GM19372 (cell line): ENCODE data around the gene CYTIP.
A peak's percentile ranks its signal among the peaks of the same experiment; 100 is the strongest.

Source experiments
- ATAC-seq: cut with Tn5 transposase; IDR thresholded peaks from one replicate; pipeline ENCODE4 v1.9.1; 2021; ENCODE audit warnings: mild to moderate bottlenecking, low read depth, moderate library complexity; ENCODE audit not compliant: unreplicated experiment

The CYTIP gene

GRCh38 chr2:157443795-157444640 is at the start of gene CYTIP:
Gene CYTIP (minus strand): TSS chr2:157444089. CDS start chr2:157444020, 69 bp downstream.
- peak; percentile 38 for ATAC-seq

DNA sequence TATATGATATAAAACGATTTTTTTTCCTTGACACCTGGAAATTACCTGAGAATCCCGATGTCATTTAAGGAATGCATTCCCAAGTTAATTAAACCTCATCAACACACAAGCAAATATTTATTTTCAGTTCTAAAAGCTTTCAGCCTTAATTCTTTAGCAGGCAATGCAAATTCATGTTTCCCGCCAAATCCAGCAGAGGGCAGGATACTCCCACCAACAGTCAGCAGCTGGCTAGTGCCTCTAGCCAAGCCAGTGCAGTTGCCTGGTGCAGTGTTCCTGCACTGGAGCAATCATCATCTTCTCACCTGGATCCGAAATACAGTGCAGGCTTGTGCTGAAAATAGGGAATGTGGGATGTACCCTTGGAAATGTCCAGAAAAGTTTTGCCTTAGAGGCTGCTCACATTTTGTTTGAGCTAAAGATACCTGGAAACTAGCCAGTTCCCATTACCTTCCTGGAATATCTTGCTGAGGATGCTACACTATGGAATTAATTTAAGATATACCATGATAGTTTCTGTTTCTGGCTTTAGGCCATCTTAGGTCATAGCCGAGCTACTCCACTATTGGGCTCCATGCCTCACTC is 48.4 kb upstream of the CYTIP start:
- ATAC-seq, result peak; percentile 98

- ATAC-seq, result no peak
Observed at GRCh38 chr2:157489983-157490382, 46.1 kb upstream of the CYTIP start.

DNA sequence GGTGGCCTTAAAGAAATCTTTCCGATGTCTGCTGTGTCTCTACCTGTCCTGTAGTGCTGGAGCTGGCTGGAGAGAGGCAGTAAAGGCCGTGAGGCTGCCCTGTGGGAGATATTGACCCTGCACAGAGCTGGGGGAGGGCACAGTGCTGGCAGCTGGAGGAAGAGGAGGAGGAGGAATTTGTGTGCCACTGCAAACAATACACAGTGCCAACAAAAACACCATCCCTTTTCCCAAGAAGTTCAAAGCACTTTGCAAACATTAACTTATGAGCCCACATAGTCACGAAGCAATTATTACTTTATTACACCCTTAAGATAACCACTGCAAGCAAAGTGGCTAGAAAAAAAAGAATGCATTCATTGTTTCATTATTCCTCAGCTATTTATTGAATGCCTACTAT is 45.0 kb upstream of the CYTIP start:
- no peak for ATAC-seq

DNA sequence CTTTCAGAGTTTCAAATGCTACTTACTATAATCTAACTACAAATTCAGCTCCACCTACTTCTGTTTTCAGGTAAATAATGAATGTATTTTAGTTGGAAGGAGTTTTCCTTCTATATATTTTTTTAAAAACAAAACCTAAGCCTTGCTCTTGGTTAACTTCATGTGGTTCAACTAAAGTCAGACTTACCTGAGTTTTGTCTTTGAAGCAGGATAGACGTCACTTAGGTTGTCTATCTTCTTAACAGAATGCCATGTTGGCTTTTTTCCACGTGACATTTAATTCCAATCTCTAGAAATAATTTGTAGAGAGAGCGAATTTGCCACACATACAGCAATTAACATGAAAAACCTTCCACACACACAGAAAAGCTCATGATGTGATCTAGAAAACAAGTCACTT is 43.9 kb upstream of the CYTIP start:
- ATAC-seq, result no peak

GRCh38 chr2:157487271-157487610 is 43.4 kb upstream of the CYTIP start:
- ATAC-seq, result no peak

DNA sequence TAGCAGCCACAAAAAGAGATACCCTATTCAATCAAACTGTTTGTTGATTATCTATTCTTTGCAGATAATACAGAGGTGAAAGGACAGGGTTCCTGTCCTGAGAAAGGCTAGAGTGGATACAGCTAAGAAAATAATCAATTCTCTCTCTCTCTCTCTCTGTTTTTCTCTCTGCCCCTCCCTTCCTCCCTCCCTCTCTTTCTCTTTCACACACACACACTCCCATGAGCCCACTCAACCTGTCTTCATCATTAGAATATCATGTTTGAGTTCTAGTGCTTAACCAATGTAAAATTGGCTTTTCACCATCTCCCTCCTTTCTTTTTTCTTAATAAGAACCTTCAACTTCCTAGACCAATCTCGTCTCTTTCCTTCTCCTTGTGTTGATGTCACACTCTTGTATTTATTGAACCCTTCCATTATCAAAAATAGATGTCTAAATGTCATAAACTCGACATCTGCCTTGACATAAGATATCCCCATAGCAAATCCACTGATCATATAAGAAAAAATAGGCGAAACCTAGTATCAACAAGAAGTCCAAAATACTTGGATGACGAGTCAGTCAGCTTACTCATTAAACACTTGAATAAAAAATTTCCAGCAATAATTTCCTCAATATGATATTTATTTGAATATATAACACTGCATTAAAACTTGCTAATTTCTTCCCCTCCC is 42.8 kb upstream of the CYTIP start:
- no peak for ATAC-seq

DNA sequence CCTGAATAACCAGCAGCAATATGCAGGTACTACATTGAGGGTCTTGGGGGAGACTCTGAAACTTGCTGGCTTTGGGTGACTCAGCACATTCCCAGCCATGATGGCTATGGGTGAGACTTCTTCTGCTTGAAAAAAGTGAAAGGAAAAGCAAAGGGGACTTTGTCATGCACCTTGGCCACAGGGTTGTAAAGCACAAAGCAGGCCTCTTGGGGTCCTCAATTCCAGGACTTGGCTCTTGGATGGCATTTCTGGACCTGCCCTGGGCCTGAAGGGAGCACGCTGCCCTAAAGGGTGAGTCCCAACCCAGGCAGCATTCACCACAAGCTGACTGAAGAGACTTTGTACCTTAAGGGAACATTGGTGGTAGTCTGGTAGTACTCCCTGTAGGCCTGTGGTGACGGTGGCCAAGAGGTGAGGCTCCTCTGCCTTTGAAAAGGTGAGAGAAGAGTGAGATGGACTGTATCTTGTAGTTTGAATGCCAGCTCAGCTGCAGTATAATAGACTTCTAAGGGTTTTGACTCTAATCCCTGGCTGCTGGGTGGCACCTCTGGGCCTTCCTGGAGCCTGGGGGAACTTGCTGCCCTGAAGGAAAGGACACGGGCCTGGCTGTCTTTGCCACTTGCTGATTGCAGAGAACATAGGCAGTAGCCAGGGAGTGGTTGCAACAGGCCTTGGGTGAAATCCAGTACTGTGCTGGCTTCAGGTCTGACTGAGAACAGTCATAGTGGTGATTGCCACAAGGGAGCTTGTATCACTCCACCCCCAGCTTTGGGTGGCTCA is 36.5 kb upstream of the CYTIP start:
- peak; percentile 58 for ATAC-seq

DNA sequence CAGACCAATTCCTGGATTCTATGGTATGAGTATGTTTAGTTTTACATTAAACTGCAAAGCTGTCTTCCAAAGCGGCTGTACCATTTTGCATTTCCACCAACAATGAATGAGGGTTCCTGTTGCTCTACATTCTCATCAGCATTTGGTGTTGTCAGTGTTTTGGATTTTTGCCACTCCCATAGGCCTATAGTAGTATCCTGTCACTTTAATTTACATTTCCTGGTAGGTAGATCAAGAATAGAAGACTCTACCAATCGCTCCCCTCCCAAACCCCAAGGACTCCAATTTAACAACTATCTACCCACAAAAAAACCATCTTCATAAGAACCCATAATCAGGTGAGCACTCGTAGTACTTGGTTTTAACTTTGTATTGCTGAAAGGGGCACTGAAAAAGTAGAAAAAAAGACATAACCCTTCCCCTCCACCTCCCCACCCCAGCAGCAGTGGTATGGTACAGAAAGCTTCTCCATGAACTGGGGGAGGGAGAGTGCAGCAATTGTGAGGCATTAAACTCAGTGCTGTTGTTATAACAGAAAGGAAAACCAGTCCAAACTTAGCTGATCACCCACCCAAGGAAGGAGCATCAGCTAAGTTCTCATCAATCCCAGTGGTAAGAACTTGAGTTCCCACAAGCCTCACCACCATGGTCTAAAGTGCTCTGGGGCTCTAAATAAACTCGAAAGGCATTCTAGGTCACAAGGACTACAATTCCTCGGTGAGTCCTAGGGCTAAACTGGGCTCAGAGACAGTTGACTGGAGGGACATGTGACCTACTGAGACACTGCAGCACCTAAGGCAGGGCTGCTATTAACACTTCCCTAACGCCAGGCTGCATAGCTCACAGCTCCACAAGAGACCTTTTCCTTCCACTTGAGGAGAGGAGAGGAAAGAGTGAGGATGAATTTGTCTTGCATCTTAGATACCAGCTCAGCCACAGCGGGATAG is 35.5 kb upstream of the CYTIP start:
- ATAC-seq, result peak; percentile 40

DNA sequence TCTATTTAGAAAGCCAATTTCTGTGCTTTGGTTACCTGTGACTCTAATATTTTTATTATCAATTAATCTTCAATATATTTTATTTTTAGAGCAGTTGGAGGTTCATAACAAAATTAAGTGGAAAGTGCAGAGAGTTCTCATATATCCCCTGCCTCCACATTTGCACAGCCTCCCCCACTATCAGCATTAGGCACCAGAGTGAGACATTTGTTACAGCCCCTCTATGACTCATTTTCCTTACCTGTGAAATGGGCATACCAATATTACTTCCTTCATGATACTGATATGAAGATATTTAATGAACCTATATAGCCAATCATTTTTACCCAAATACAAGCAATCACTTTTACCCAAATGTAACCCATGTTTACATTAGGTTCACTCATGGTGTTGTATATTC is 34.0 kb upstream of the CYTIP start:
- no peak for ATAC-seq

DNA sequence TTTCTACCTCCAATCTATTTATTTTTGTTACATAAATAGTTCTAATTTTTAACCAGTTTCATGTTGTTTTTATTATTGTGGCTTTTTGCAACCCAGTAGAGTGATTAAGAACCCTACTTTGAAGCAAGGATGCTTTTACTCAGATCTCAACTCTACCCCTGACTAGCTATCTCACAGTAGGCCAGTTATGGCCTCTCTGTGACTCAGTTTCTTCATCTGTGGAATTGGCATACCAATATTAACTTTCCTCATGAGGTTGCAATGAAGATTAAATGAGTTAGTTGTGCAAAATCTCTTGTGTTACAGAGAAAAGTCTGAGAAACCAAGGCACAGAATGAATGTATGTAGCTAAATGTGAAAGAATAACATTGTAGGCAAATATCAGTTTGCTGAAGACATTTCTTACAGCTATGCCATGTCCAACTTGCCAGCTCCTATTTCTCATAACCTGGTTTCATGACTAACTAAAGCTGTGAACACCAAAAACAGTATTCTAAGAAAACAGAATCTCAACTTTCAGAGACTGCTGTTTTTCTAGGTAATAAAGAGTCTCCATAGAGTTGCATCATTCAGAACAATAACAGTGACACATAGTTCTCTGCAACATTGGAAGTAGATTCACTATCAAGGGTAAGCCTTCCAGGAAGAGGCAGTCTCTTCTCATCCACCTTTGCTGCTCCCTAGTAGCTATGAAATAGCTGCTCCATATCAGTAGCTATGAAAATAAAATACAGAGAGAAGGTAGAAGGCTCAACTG is 33.2 kb upstream of the CYTIP start:
- ATAC-seq, result no peak

DNA sequence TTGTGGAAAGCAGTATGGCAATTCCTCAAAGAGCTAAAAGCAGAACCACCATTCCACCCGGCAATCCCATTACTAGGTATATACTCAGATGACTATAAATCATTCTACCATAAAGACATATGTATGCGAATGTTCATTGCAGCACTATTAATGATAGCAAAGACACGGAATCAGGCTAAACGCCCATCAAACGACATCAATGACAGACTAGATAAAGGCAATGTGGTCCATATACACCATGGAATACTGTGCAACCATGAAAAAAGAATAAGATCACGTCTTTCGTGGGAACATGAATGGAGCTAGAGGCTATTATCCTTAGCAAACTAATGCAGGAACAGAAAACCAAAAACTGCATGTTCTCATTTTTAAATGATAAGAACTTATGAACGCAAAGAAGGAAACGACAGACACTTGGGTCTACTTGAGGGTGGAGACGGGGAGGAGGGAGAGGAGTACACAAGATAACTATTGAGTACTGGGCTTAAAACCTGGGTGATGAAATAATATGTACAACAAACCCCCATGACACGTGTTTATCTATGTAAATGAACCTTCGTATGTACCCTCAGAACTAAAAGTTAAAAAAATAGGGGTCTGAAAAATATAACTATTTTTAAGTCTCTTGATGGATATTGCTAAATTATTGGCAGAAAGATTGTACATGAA is 32.0 kb upstream of the CYTIP start:
- ATAC-seq, result no peak

DNA sequence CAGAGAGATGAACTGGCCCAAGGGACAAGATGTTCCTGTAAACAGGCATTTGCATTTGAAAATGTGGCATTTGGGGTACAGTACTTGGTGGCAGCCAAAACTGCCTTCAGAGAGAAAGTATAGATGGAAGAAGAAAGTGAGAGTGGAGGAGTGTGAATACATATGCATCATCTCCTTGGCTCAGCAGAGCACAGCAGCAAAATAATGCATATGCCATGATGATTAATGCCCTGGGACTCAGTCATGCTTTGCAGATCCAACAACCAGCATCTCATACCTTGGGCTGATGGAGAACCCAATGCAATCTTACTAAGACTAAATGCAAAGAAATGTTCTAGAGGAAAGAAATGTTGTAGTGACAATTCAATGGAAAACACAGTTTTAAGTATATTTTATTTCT is 29.7 kb upstream of the CYTIP start:
- no peak for ATAC-seq

GRCh38 chr2:157471078-157471477 is 27.2 kb upstream of the CYTIP start:
- no peak for ATAC-seq

- peak; percentile 45 for ATAC-seq
Observed at GRCh38 chr2:157470321-157470720, 26.4 kb upstream of the CYTIP start.

DNA sequence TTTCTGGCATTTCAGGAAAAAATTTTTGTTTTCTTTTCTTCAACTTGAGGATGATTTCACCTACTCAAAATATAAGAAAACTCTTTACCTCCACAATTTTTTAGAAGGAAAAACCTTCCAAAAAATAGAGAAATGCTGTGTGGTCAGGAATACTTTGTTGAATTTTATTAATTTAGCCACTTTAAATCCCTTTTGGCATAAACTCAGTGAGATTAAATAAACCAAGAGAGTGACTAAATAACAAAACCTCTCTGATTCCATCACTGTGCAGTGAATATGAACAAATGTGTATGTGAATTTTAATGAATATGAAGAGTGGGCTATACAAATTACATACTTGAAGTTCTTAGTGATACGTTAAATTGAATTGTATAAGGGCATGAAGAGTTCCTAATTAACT is 25.8 kb upstream of the CYTIP start:
- no peak for ATAC-seq

DNA sequence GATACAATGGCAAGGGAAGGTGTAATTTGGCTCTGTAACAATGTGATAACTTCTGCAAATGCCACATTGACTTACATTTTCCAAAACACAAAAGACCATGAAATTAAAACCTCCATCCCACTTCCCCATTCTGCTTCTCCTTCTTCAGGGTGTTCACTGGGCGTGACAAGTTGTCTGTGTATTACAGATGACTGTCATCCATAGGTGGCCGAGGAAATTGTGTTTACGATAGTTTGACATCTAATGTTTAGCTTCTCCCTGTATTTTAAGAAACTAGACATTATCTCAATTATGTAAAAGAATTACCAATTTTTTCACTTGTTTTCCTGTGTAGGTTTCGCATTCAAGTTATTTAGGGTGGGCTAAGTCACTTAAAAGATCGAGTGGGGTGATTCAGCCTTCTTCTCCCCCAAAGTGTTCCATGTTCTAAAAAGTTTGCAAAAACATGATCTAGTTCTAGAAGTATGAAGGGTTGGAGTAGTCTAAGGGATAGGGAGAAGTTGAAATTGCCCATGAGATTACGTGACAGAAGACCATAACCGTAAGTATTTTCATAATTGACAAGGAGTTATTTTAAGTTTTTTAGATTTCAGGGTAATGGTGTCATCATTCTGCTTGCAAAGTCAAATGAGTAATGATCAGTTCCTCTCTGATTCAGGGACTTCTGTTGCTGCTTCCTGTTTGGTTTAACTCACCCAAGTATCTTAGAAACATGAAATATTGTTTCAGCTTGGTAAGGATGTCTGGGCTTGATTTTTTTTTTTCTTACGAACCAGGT is 25.2 kb upstream of the CYTIP start:
- ATAC-seq, result peak; percentile 72

GRCh38 chr2:157466764-157467163 is 22.9 kb upstream of the CYTIP start:
- no peak for ATAC-seq
